Measurements from ENCODE around the gene ANAPC7. TPM values are rescaled to one million over a fixed set of nuclear protein-coding genes. Genes with fewer than 3 reads are reported as not detected.
A peak's percentile ranks its signal among the peaks of the same experiment; 100 is the strongest.
"Not testable (repeated sequence)": the region's sequence is repeated elsewhere in the genome, so short reads cannot be mapped to it uniquely, and the experiment has no call there.

ANAPC7 gene, protein sequence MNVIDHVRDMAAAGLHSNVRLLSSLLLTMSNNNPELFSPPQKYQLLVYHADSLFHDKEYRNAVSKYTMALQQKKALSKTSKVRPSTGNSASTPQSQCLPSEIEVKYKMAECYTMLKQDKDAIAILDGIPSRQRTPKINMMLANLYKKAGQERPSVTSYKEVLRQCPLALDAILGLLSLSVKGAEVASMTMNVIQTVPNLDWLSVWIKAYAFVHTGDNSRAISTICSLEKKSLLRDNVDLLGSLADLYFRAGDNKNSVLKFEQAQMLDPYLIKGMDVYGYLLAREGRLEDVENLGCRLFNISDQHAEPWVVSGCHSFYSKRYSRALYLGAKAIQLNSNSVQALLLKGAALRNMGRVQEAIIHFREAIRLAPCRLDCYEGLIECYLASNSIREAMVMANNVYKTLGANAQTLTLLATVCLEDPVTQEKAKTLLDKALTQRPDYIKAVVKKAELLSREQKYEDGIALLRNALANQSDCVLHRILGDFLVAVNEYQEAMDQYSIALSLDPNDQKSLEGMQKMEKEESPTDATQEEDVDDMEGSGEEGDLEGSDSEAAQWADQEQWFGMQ
- polyA plus RNA-seq (ENCODE audit: insufficient read length) = 102 TPM
- long read RNA-seq, donor 1, transcript ANAPC7-203 (11 exons, 3,045 nt) = major isoform, 8 of 11 reads
- long read RNA-seq, donor 1, partial matches to known transcripts = 0 of 11 reads
- long read RNA-seq, donor 1, other reads (novel, unspliced or antisense) = 0 of 11 reads
- long read RNA-seq, donor 2, transcript ANAPC7-203 (11 exons, 3,045 nt) = major isoform, 13 of 17 reads
- long read RNA-seq, donor 2, partial matches to known transcripts = 0 of 17 reads
- long read RNA-seq, donor 2, other reads (novel, unspliced or antisense) = 0 of 17 reads
- long read RNA-seq, donor 3, partial matches to known transcripts = 0 of 8 reads
- long read RNA-seq, donor 3, other reads (novel, unspliced or antisense) = 0 of 8 reads
- long read RNA-seq, donor 4, partial matches to known transcripts = 0 of 1 reads
- long read RNA-seq, donor 4, other reads (novel, unspliced or antisense) = 0 of 1 reads
- long read RNA-seq, donor 5, transcript ANAPC7-203 (11 exons, 3,045 nt) = major isoform, 9 of 14 reads
- long read RNA-seq, donor 5, partial matches to known transcripts = 0 of 14 reads
- long read RNA-seq, donor 5, other reads (novel, unspliced or antisense) = 0 of 14 reads
- long read RNA-seq, donor 6, transcript ANAPC7-203 (11 exons, 3,045 nt) = major isoform, 10 of 15 reads
- long read RNA-seq, donor 6, transcript ANAPC7-201 (10 exons, 2,200 nt) = minor isoform, 5 of 15 reads
- long read RNA-seq, donor 6, partial matches to known transcripts = 0 of 15 reads
- long read RNA-seq, donor 6, other reads (novel, unspliced or antisense) = 0 of 15 reads
- long read RNA-seq, donor 7, transcript ANAPC7-203 (11 exons, 3,045 nt) = major isoform, 8 of 14 reads
- long read RNA-seq, donor 7, partial matches to known transcripts = 0 of 14 reads
- long read RNA-seq, donor 7, other reads (novel, unspliced or antisense) = 0 of 14 reads
- long read RNA-seq, donor 8, transcript ANAPC7-201 (10 exons, 2,200 nt) = major isoform, 5 of 9 reads
- long read RNA-seq, donor 8, partial matches to known transcripts = 0 of 9 reads
- long read RNA-seq, donor 8, other reads (novel, unspliced or antisense) = 0 of 9 reads

GRCh38 chr12:110403146-110403975 lies at the start of gene ANAPC7:
ANAPC7 (minus strand) TSS chr12:110403708; CDS start chr12:110403627, 81 bp downstream.
- DNase-seq = peak; percentile 90

- no peak for DNase-seq
Measured at GRCh38 chr12:110451263-110451662, 47.8 kb upstream of the ANAPC7 start.

DNA sequence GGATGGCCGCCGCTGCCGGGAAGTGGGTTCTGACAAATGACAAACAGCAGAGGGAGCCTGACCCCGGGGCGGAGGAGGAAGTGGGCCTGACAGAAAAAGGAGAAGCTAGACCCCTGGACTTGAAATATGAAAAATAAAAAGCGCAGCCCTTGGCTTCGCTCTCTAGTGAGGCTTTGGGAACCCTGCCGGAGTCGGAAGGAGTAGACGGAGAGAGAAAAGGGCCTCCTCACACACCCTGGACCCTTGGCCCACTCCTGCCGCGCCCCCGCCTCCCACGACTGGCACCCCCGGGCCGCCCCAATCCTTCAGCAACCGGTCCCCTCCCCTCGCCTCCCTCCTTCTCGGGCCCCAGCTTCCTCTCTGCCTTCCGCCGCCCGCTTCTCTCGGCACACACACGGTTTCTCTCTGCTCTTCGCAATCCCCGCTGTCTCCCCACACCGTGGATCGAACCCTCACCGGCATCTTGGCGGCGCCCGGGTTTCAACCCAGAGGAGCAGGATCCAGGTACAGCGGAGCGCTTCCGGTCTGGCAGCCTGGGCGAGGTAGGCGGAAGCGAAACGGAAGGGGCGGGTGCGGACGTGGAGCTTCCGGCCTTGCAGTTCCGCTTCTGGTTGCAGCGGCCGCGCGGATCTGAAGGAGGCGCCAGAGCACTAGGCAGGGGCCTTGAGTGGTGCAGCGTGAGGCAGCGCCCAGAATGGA lies 46.4 kb upstream of the ANAPC7 start, which contains the start of gene ARPC3:
ARPC3 (minus strand) TSS at position 539 of the 699 bp plus-strand sequence; CDS start at position 462, 77 bp downstream.
- peak; percentile 94 for DNase-seq

DNA sequence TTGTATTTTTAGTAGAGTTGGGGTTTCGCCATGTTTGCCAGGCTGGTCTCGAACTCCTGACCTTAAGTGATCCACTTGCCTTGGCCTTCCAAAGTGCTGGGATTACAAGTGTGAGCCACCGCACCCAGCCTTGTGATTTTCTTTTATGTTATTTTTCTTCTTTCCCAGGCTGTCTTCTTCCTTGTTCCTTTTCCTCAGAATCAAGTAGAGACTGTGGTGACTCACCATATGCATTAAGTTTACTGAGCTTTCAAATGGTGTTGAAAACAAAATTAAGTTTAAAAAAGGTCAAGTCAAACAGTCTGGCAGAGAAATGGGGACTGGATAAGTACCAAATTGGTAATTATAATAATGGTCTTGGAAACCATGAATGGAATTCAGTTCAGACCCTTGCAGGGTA lies 40.9 kb upstream of the ANAPC7 start:
- DNase-seq = no peak

GRCh38 chr12:110436231-110436630 lies 32.7 kb upstream of the ANAPC7 start:
- no peak for DNase-seq

- DNase-seq = no peak
Measured at GRCh38 chr12:110431957-110432587, 28.6 kb upstream of the ANAPC7 start.

DNA sequence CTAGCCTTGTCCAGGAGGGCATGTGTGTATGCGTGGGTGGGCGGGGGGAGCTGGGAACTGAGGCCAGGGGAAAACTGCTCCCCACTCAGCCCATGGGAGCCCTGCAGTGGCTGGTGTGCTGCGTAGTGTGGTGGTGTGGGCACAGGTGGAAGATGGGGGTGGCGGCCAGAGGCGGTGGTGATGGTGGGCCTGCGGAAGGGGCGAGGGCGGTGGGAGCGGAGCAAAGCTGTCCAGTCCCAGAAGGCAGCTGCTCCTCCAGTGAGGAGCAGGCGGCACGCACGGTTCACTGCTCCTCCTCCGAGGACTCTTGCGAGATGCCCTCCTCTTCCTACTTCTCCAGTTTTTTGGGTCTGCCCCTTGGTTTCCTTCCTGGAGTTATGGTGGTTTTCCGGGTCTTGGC lies 26.2 kb upstream of the ANAPC7 start:
- not testable (repeated sequence) for DNase-seq

GRCh38 chr12:110426406-110426805 lies 22.9 kb upstream of the ANAPC7 start:
- no peak for DNase-seq

GRCh38 chr12:110424237-110424636 lies 20.7 kb upstream of the ANAPC7 start:
- DNase-seq = no peak

GRCh38 chr12:110421701-110422100 lies 18.2 kb upstream of the ANAPC7 start:
- DNase-seq = no peak

DNA sequence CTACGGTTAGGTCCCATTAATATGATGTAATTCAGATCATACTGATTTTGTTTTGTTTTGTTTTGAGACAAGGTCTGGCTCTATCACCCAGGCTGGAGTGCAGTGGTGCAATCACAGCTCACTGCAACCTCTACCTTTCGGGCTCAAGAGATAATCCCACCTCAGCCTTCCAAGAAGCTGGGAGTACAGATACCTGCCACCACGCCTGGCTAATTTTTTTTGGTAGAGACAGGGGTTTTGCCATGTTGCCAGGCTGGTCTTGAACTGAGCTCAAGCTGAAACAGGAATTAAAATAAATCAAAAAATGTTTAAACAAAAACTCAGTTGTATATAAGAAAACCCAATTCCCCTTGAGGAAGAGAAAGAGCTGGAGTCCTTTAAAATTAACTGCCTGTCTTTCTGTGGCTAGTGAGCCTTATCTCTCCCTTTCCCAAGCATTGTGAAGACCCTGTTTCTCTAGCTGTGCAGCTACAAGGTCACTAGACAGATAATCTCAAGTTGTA lies 17.7 kb upstream of the ANAPC7 start:
- no peak for DNase-seq

DNA sequence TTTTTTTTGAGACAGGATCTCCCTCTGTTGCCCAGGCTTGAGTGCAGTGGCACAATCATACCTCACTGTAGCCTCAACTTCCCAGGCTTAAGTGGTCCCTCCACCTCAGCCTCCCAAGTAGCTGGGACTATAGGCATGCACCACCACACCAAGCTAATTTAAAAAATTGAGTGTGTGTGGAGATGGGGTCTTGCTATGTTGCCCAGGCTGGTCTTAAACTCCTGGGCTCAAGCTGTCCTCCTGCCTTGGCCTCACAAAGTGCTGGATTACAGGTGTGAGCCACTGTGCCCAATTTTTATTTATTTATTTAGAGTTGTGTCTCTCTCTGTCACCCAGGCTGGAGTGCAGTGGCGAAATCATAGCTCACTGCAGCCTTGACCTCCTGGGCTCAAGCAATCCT lies 17.1 kb upstream of the ANAPC7 start:
- not testable (repeated sequence) for DNase-seq

DNA sequence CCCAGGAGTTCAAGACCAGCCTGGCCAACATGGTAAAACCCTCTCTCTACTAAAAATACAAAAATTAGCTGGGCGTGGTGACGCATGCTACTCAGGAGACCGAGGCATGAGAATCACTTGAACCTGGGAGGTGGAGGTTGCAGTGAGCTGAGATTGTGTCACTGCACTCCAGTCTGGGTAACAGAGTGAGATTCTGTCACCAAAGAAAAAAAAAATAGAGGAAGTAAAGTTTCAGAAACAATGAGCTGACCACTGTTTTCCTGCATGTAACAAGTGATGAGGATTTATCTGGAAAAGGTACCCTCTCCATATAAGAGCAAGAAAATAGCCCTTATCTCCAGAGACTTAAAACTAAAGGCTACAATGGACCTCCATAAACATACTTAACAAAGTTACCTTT lies 13.6 kb upstream of the ANAPC7 start:
- DNase-seq = not testable (repeated sequence)

- not testable (repeated sequence) for DNase-seq
Measured at GRCh38 chr12:110410086-110410485, 6.6 kb upstream of the ANAPC7 start.

- DNase-seq = not testable (repeated sequence)
Measured at GRCh38 chr12:110405126-110405662, 1.7 kb upstream of the ANAPC7 start.

DNA sequence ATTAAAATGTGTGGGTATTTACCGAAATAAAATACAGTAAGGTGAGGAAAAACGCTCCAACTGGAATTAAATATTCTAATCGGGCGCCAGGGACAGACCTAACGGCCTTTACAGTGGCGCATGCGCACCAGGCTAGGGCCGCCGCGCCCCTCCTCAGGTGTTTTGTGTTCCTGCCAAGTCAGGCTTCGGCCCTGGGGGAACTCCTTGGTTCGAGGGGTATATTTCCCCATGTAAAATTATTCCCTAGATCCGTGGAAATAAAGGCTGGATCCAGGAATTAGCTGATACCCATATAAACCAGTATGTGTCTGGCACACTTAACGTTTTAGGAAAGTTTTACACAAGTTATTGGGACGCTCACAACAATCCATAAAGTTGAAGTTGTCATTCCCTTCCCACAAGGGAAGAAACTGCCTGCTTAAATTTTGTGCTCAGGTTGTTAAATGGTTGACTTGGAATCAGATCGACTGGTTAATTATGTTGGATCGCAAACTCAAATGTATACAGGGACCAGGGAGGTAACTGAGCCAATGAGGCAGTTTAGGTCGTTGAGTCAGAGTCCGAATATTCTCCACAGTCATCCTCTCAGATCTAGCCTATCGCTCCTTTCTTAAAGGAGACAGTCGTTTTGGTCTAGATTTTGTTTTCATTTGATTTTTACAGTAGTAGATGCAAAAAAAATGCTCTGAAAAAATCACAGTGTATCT lies 621 bp upstream of the ANAPC7 start:
- DNase-seq = peak; percentile 78

DNA sequence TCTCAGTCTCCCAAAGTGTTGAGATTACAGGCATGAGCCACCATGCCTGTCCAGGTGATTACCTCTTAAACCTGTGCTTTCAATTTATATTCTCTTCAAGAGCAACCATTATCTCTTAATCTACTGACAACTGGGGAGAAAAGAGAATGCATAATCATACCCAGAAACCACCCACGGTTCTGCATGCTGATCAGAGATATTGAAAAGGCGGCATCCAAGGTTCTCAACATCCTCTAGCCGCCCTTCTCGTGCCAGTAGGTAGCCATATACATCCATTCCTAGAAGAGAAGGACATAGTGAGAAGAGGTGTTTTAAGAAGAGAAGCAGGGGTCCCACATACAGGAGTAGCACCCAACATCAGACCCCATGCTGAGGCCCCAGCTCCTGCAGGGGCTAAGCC lies 20.8 kb downstream of the ANAPC7 start:
- no peak for DNase-seq

GRCh38 chr12:110379631-110380030 lies 23.9 kb downstream of the ANAPC7 start:
- no peak for DNase-seq

Measured in left kidney (tissue), 8 donors.